Measurements from ENCODE around the gene SETBP1. TPM values are rescaled to one million over a fixed set of nuclear protein-coding genes. Genes with fewer than 3 reads are reported as not detected.

The SETBP1 gene
- total and polyA plus RNA-seq, 3 experiments from 2014 or later, result 0.22 to 14.1 (median 13.9) TPM

DNA sequence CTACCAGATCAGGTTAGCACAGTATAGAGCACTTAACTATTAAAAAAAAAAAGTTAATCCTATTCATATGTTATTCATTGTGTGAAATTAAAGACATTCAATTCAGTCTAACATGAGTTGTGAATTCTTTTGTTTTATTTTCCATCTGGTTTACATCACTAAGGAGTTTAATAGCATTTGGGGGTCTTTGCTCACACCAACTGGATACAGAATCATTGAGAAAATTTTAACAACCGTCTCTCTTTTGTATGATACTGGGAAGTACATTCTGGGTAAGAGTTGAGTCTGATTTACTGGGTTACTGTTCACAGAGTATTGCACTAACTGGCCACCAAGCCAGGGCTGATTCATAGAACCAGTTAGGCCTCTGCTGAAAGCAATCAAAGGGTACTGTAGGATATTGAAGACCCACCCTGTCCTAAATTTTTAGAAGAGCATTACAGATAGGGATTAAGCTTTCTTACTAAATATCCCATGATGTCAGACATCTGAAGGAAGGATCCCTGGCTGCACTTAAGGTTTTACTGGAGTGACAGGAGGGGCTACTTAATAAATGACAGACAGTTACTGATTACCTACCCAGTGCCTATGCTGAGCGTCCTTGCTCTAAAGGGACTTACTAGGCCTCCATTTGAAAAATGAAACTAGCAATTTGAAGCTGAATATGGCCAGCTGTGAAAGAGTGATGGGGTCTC lies 387.9 kb downstream of the SETBP1 start:
- no peaks in the 10 kb centered on the region for H3K36me3 Mint-ChIP-seq
- Histone ChIP-seq H3K4me3 (ENCODE audit: low read length) (no peak overlapping the region), H3K4me1 (ENCODE audit: insufficient read depth, low read length) (no peaks in the 10 kb centered on the region), H3K9me3 (ENCODE audit: low read length) (no peaks in the 10 kb centered on the region), H3K36me3 (ENCODE audit: insufficient read depth, low read length) (no peaks in the 10 kb centered on the region), H3K27me3 (ENCODE audit: insufficient read depth, low read length, poor library complexity, severe bottlenecking) (no peaks in the 10 kb centered on the region), H3K27ac (ENCODE audit: low read depth, low read length) (no peak overlapping the region)
- no peak overlapping the region for H3K27ac Mint-ChIP-seq
- H3K4me3 Mint-ChIP-seq, result no peak overlapping the region
- CTCF ChIA-PET, result no interaction called here
- DNase-seq, result no peak
- no peaks in the 10 kb centered on the region for H3K9me3 Mint-ChIP-seq
- H3K27me3 Mint-ChIP-seq, result no peaks in the 10 kb centered on the region
- H3K4me1 Mint-ChIP-seq, result peaks cover 0 to 7% (median 2%) of the 10 kb centered on the region in 3 donors
- POLR2A ChIA-PET, result no interaction called here

DNA sequence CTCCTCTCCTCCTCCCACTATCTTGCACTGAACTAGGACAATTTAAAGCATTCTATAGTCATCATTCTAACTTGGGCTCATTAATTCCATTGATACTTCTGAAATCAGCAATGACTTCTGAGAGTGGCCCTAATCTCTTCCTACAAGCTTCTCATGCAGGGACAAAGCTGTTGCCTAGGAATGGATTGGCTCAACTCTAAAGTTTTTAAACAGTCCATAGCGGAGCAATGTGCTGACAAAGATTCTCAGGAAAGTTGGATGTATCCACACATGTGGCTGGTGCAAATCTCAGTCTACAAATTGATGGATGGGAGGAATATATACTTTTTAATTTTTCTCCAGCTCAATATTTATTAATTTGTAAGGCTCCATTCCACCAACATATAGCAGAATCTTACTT lies 388.9 kb downstream of the SETBP1 start:
- Mint-ChIP-seq H3K9me3 (no peaks in the 10 kb centered on the region), H3K4me1 (peaks cover 0 to 7% (median 2%) of the 10 kb centered on the region in 3 donors)
- POLR2A ChIA-PET, result no interaction called here

DNA sequence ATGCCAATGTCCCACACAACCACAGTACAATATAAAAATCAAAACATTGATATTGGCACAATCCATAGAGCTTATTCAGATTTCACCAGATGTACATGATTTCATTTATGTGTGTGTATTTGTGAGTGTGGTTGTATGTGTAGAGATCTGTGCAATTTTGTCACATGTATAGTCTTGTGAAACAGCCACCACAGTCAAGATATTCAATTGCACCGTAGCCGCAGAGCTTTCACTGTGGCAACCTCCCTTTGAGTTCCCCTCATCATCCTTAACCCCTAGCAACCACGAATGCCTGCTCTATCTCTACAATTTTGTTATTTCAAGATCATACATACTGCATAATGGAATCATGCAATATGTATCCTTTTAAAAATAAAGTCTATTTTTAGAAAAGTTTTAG lies 391.3 kb downstream of the SETBP1 start:
- Mint-ChIP-seq H3K4me3 (no peak overlapping the region), H3K27ac (no peak overlapping the region), H3K36me3 (no peaks in the 10 kb centered on the region), H3K9me3 (no peaks in the 10 kb centered on the region), H3K4me1 (no peaks in the 10 kb centered on the region), H3K27me3 (no peaks in the 10 kb centered on the region)
- H3K36me3 ChIP-seq (ENCODE audit: insufficient read depth, low read length), result no peaks in the 10 kb centered on the region
- no peak overlapping the region for H3K4me3 ChIP-seq (ENCODE audit: low read length)
- H3K9me3 ChIP-seq (ENCODE audit: low read length), result no peaks in the 10 kb centered on the region
- no peaks in the 10 kb centered on the region for H3K27me3 ChIP-seq (ENCODE audit: insufficient read depth, low read length, poor library complexity, severe bottlenecking)
- H3K27ac ChIP-seq (ENCODE audit: low read depth, low read length), result no peak overlapping the region
- no peak for DNase-seq
- no peaks in the 10 kb centered on the region for H3K4me1 ChIP-seq (ENCODE audit: insufficient read depth, low read length)
- ChIA-PET POLR2A (no interaction called here), CTCF (no interaction called here)

More for the DNA sequence above, 388.9 kb downstream of the SETBP1 start:
- H3K27me3 Mint-ChIP-seq, result no peaks in the 10 kb centered on the region
- CTCF ChIA-PET, result no interaction called here
- H3K4me3 ChIP-seq (ENCODE audit: low read length), result no peak overlapping the region
- no peak overlapping the region for H3K27ac ChIP-seq (ENCODE audit: low read depth, low read length)
- DNase-seq, result no peak
- H3K36me3 ChIP-seq (ENCODE audit: insufficient read depth, low read length), result no peaks in the 10 kb centered on the region
- no peak overlapping the region for H3K27ac Mint-ChIP-seq
- no peaks in the 10 kb centered on the region for H3K4me1 ChIP-seq (ENCODE audit: insufficient read depth, low read length)
- no peaks in the 10 kb centered on the region for H3K27me3 ChIP-seq (ENCODE audit: insufficient read depth, low read length, poor library complexity, severe bottlenecking)
- no peak overlapping the region for H3K4me3 Mint-ChIP-seq
- H3K9me3 ChIP-seq (ENCODE audit: low read length), result no peaks in the 10 kb centered on the region
- H3K36me3 Mint-ChIP-seq, result no peaks in the 10 kb centered on the region

DNA sequence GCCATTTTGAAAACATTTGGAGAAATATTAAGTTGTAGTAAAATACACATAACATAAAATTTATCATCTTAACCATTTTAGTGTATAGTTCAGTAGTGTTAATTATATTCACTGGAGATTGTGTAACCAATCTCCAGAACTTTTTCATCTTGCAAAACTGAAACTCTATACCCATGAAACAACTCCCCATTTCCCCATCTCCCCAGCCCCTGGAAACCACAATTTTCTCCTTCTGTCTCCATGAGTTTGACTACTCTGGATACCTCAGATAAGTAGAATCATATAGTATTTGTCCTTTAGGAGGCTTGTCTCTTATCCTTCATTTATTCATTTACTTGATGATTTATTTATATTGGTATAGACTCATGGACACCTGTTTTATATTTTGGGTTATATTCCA lies 392.9 kb downstream of the SETBP1 start:
- ChIA-PET POLR2A (no interaction called here), CTCF (no interaction called here)
- Mint-ChIP-seq H3K36me3 (no peaks in the 10 kb centered on the region), H3K4me3 (no peak overlapping the region), H3K4me1 (no peaks in the 10 kb centered on the region), H3K9me3 (no peaks in the 10 kb centered on the region), H3K27ac (no peak overlapping the region), H3K27me3 (peaks cover 0 to 2% of the 10 kb centered on the region in 2 donors)
- Histone ChIP-seq H3K36me3 (ENCODE audit: insufficient read depth, low read length) (no peaks in the 10 kb centered on the region), H3K9me3 (ENCODE audit: low read length) (no peaks in the 10 kb centered on the region), H3K27ac (ENCODE audit: low read depth, low read length) (no peak overlapping the region), H3K27me3 (ENCODE audit: insufficient read depth, low read length, poor library complexity, severe bottlenecking) (no peaks in the 10 kb centered on the region), H3K4me1 (ENCODE audit: insufficient read depth, low read length) (no peaks in the 10 kb centered on the region), H3K4me3 (ENCODE audit: low read length) (no peak overlapping the region)
- DNase-seq, result no peak

DNA sequence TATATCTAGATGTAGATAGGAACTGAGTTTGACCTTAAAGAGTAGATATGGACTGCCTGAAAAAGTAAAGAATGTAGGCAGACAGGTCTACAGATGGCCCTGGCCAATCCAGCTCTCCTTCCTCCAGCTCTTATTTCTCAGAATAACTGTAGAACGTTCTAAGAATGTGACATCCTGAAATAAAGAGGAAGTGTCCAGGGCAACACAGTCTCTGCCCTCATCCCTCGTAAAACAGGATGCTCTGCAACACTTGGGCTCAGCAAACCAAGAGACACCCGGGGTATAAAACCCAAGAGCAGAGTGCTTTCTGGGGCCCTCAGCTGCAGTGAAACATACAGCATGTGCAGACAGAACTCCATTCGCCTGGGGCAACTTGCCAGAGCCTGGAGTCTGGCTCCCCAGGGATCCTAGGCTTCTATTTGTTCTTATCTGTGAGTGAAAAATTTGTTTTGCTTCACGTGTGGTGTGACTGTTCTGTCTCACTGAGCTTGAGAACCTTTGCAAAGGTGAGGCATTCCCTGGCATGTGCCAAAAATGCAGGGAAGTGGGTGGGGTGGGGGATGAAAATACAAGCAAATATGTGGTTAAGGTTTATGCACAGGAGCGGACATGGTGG lies 401.0 kb downstream of the SETBP1 start:
- no peak overlapping the region for H3K4me3 Mint-ChIP-seq
- POLR2A ChIA-PET, result no interaction called here
- H3K9me3 Mint-ChIP-seq, result peaks cover 0 to 5% (median 2%) of the 10 kb centered on the region in 5 donors
- H3K4me1 ChIP-seq (ENCODE audit: insufficient read depth, low read length), result no peaks in the 10 kb centered on the region
- no peaks in the 10 kb centered on the region for H3K4me1 Mint-ChIP-seq
- H3K36me3 Mint-ChIP-seq, result no peaks in the 10 kb centered on the region
- H3K27me3 Mint-ChIP-seq, result peaks cover 17 to 32% of the 10 kb centered on the region in 2 donors
- H3K27ac Mint-ChIP-seq, result no peak overlapping the region
- no peaks in the 10 kb centered on the region for H3K9me3 ChIP-seq (ENCODE audit: low read length)
- no peak overlapping the region for H3K27ac ChIP-seq (ENCODE audit: low read depth, low read length)
- CTCF ChIA-PET, result no interaction called here
- no peaks in the 10 kb centered on the region for H3K36me3 ChIP-seq (ENCODE audit: insufficient read depth, low read length)
- no peak overlapping the region for H3K4me3 ChIP-seq (ENCODE audit: low read length)
- H3K27me3 ChIP-seq (ENCODE audit: insufficient read depth, low read length, poor library complexity, severe bottlenecking), result no peaks in the 10 kb centered on the region
- no peak for DNase-seq

DNA sequence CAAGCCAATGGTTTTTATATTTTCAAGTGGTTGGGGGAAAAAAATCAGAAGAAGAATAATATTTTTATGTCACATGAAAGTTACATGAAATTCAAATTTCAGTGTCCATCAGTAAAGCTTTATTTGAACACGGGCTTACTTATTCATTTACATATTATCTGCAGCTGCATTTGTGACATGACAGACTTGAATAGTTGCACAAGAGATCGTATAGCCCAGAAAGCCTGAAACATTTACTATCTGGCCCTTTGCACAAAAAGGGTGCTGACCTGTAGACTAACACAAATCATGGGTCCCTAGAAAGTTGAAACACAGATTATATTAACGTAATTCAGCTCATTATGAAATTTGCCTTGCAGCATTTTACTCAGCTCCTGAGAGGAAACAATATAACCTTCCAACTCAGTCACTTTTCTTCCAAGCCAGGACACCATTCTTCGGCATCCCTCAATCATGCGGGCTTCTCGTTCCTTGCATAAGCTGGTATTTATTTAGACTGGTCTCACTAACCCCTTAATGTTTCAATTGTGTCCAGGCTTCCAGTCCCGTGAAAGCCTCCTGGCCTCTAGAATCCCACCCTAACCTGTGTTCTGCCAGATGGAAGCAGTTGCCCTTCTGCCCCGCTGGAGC lies 402.7 kb downstream of the SETBP1 start:
- Mint-ChIP-seq H3K27me3 (peaks cover 15 to 38% of the 10 kb centered on the region in 2 donors), H3K36me3 (no peaks in the 10 kb centered on the region), H3K9me3 (peaks cover 0 to 5% (median 2%) of the 10 kb centered on the region in 5 donors), H3K4me3 (no peak overlapping the region), H3K27ac (no peak overlapping the region), H3K4me1 (no peaks in the 10 kb centered on the region)
- Histone ChIP-seq H3K4me3 (ENCODE audit: low read length) (no peak overlapping the region), H3K36me3 (ENCODE audit: insufficient read depth, low read length) (no peaks in the 10 kb centered on the region), H3K9me3 (ENCODE audit: low read length) (no peaks in the 10 kb centered on the region), H3K27me3 (ENCODE audit: insufficient read depth, low read length, poor library complexity, severe bottlenecking) (no peaks in the 10 kb centered on the region), H3K4me1 (ENCODE audit: insufficient read depth, low read length) (no peaks in the 10 kb centered on the region), H3K27ac (ENCODE audit: low read depth, low read length) (no peak overlapping the region)
- DNase-seq, result no peak
- POLR2A ChIA-PET, result no interaction called here
- CTCF ChIA-PET, result no interaction called here

DNA sequence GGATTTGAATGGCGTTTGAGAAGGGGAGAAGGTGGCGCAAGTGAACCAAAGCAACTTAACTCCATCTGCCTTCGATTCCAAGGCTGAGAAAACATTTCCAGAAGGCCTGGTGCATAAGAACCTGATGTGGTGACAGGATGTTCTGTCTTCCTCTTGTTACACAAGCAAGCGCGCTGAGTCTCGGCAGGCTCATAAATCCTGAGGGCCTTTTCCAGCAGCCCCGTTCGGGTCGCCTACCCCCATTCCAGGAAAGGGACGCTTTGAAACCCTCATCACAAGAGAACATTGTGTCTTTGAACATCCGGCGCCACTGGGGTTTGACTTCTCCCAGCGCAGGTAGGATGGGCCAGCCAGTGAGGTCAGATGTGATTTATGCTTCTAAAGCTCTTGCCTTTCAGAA lies 403.5 kb downstream of the SETBP1 start:
- ChIA-PET POLR2A (no interaction called here), CTCF (no interaction called here)
- no peaks in the 10 kb centered on the region for H3K4me1 Mint-ChIP-seq
- no peaks in the 10 kb centered on the region for H3K9me3 ChIP-seq (ENCODE audit: low read length)
- no peaks in the 10 kb centered on the region for H3K27me3 ChIP-seq (ENCODE audit: insufficient read depth, low read length, poor library complexity, severe bottlenecking)
- H3K27me3 Mint-ChIP-seq, result peaks cover 15 to 38% of the 10 kb centered on the region in 2 donors
- no peak for DNase-seq
- H3K4me3 Mint-ChIP-seq, result no peak overlapping the region
- H3K4me3 ChIP-seq (ENCODE audit: low read length), result no peak overlapping the region
- no peak overlapping the region for H3K27ac ChIP-seq (ENCODE audit: low read depth, low read length)
- H3K9me3 Mint-ChIP-seq, result peaks cover 0 to 5% (median 2%) of the 10 kb centered on the region in 5 donors
- no peaks in the 10 kb centered on the region for H3K36me3 ChIP-seq (ENCODE audit: insufficient read depth, low read length)
- H3K4me1 ChIP-seq (ENCODE audit: insufficient read depth, low read length), result no peaks in the 10 kb centered on the region
- no peaks in the 10 kb centered on the region for H3K36me3 Mint-ChIP-seq
- no peak overlapping the region for H3K27ac Mint-ChIP-seq

DNA sequence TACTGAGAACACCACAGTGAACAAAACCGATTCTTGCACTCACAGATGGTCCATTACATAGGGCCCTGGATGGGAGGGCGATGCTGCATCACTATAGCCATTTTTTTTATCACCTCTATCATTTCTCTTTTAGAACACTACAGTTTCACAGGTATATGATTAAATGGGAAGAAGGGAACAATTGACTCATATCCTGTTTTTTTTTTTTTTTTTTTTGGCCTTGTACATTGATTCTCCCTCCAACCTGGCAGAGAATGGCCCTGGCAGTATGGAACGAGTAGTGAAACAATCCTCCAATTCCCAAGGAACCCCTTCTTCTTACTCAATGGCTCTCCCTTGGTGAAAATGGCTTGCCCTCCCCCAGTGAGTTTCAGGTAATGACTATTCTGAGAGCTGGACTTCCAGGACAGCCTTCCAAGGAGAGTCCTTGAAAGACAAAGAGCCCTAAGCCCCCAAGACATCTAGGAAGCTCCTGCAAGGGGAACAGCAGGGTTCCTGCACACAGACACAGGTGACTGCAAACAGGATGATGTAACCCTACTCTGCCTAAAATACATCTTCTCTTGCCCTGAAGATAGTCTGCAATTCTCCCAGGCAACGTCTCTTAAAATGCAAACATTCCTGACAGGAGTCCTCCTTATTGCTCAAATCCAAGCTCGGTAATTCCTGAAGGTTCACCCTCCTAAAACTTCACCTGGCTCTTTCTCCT lies 405.4 kb downstream of the SETBP1 start:
- no peak overlapping the region for H3K27ac Mint-ChIP-seq
- H3K4me3 Mint-ChIP-seq, result peak overlapping the region in 1 of 7 donors; percentile 34
- no peak for DNase-seq
- peaks cover 0 to 3% (median 2%) of the 10 kb centered on the region in 5 donors for H3K9me3 Mint-ChIP-seq
- Histone ChIP-seq H3K36me3 (ENCODE audit: insufficient read depth, low read length) (no peaks in the 10 kb centered on the region), H3K27ac (ENCODE audit: low read depth, low read length) (no peak overlapping the region), H3K27me3 (ENCODE audit: insufficient read depth, low read length, poor library complexity, severe bottlenecking) (no peaks in the 10 kb centered on the region), H3K4me1 (ENCODE audit: insufficient read depth, low read length) (no peaks in the 10 kb centered on the region), H3K4me3 (ENCODE audit: low read length) (no peak overlapping the region), H3K9me3 (ENCODE audit: low read length) (no peaks in the 10 kb centered on the region)
- peaks cover 17 to 37% of the 10 kb centered on the region in 2 donors for H3K27me3 Mint-ChIP-seq
- H3K36me3 Mint-ChIP-seq, result no peaks in the 10 kb centered on the region
- no peaks in the 10 kb centered on the region for H3K4me1 Mint-ChIP-seq
- CTCF ChIA-PET, result no interaction called here
- POLR2A ChIA-PET, result no interaction called here
